A549 (cell line): ENCODE measurements around the gene MTCL1. TPM values are rescaled to one million over a fixed set of nuclear protein-coding genes. Genes with fewer than 3 reads are reported as not detected.
A peak's percentile ranks its signal among the peaks of the same experiment; 100 is the strongest.

ENCODE experiments used
- ATAC-seq, 2 experiments: fragments of 200-7000 bp in 1 of 2; fragments of >200 bp in 1 of 2; cut with Nextera tagmentation in 1 of 2; cut with Tn5 transposase in 1 of 2; 3 replicates each; pipeline versions ENCODE4 v1.8.0 to v1.9.1; 2018 to 2020; ENCODE audit warnings: mild to moderate bottlenecking in 1 of 2, moderate library complexity in 1 of 2
- CTCF ChIA-PET: fragments of 300-600 bp; sonication (Branson Sonifier 250); formaldehyde crosslinking; extraction: SDS; loops from one replicate; lab custom pipeline; 2021; ENCODE audit warnings: antibody characterized with exemption, inconsistent platforms; lab: Yijun Ruan, JAX
- POLR2A ChIA-PET: fragments of 350-600 bp; formaldehyde crosslinking; extraction: SDS; loops from one replicate; lab custom pipeline; 2021; ENCODE audit warnings: antibody characterized with exemption, inconsistent platforms; lab: Yijun Ruan, JAX
- DNase-seq, 2 experiments: peaks; one replicate each; pipeline versions ENCODE4 v3.0.0 to v3.0.0-alpha.2; 2011 to 2016; ENCODE audit warnings: low read depth in 1 of 2, low spot score in 1 of 2
- FAIRE-seq: peaks from 2 replicates; lab custom pipeline; 2011; peaks lifted over from hg19 to GRCh38; lab: Jason Lieb, UNC
- H3K27ac ChIP-seq, 2 experiments: fragments of >200 bp; sonication (Bioruptor Twin); formaldehyde crosslinking; 3 replicates each; pipeline ENCODE4 v1.5.1; 2016 to 2017
- H3K4me1 ChIP-seq: fragments of >200 bp; sonication (Bioruptor Twin); formaldehyde crosslinking; 3 replicates; pipeline ENCODE4 v1.6.1; 2016
- H3K4me2 ChIP-seq: fragments of >200 bp; sonication (Bioruptor Twin); formaldehyde crosslinking; 3 replicates; pipeline ENCODE4 v1.6.1; 2016
- H3K4me3 ChIP-seq: fragments of >200 bp; sonication (Bioruptor Twin); formaldehyde crosslinking; 3 replicates; pipeline ENCODE4 v1.5.1; 2016
- H3K9me3 ChIP-seq: fragments of >200 bp; sonication (Bioruptor Twin); formaldehyde crosslinking; 3 replicates; pipeline ENCODE4 v1.6.1; 2016
- CBX8 ChIP-seq: fragments of 200-600 bp; sonication (generic); IDR thresholded peaks from 2 replicates; pipeline ENCODE4 v1.6.1; 2016
- CHD2 ChIP-seq: fragments of 150-350 bp; IDR thresholded peaks from 2 replicates; pipeline ENCODE4 v1.6.1; 2014; ENCODE audit warnings: low read length; ENCODE audit not compliant: partially characterized antibody
- CHD4 ChIP-seq: fragments of 200-600 bp; sonication (generic); IDR thresholded peaks from 2 replicates; pipeline ENCODE4 v1.6.1; 2016; ENCODE audit warnings: antibody characterized with exemption, mild to moderate bottlenecking, borderline replicate concordance
- CTCF ChIP-seq: fragments of >200 bp; sonication (Bioruptor Twin); formaldehyde crosslinking; IDR thresholded peaks from 3 replicates; pipeline ENCODE4 v1.5.1; 2016
- EHF ChIP-seq: fragments of 250-450 bp; sonication (Bioruptor Pico); IDR thresholded peaks from 2 replicates; pipeline ENCODE4 v1.5.0; 2020; ENCODE audit warnings: mild to moderate bottlenecking
- EHMT2 ChIP-seq: fragments of 200-600 bp; sonication (generic); IDR thresholded peaks from 2 replicates; pipeline ENCODE4 v1.6.1; 2016; ENCODE audit warnings: antibody characterized with exemption, low read depth, mild to moderate bottlenecking, moderate library complexity
- EP300 ChIP-seq, 2 experiments: fragments of >200 bp; sonication (Bioruptor Twin); formaldehyde crosslinking; IDR thresholded peaks; 2 replicates in 1 of 2; 3 replicates in 1 of 2; pipeline ENCODE4 v1.6.1; 2016 to 2017
- FOSB ChIP-seq: fragments of 250-450 bp; sonication (Bioruptor Pico); IDR thresholded peaks from 2 replicates; pipeline ENCODE4 v1.5.0; 2020; ENCODE audit warnings: mild to moderate bottlenecking, moderate library complexity
- FOXS1 ChIP-seq: fragments of 250-450 bp; sonication (Bioruptor Pico); IDR thresholded peaks from 2 replicates; pipeline ENCODE4 v1.5.0; 2020; ENCODE audit warnings: mild to moderate bottlenecking, moderate library complexity
- HDAC2 ChIP-seq: fragments of 200-600 bp; sonication (generic); IDR thresholded peaks from 2 replicates; pipeline ENCODE4 v1.6.1; 2016
- HOXA7 ChIP-seq: fragments of 250-450 bp; sonication (Bioruptor Pico); IDR thresholded peaks from 2 replicates; pipeline ENCODE4 v1.5.0; 2020; ENCODE audit warnings: mild to moderate bottlenecking, moderate library complexity
- HOXB13 ChIP-seq: fragments of 250-450 bp; sonication (Bioruptor Pico); IDR thresholded peaks from 2 replicates; pipeline ENCODE4 v1.5.0; 2020; ENCODE audit warnings: low read depth, mild to moderate bottlenecking, moderate library complexity
- HOXB5 ChIP-seq: fragments of 250-450 bp; sonication (Bioruptor Pico); IDR thresholded peaks from 2 replicates; pipeline ENCODE4 v1.5.0; 2020; ENCODE audit warnings: mild to moderate bottlenecking, moderate library complexity
- KDM5A ChIP-seq: fragments of 200-600 bp; sonication (generic); IDR thresholded peaks from 2 replicates; pipeline ENCODE4 v1.6.1; 2016; ENCODE audit warnings: antibody characterized with exemption, mild to moderate bottlenecking
- NR3C1 ChIP-seq: fragments of >200 bp; sonication (Bioruptor Twin); formaldehyde crosslinking; IDR thresholded peaks from 3 replicates; pipeline ENCODE4 v1.6.1; 2017
- PBX3 ChIP-seq: IDR thresholded peaks from 2 replicates; pipeline ENCODE4 v1.6.1; 2012
- RAD21 ChIP-seq, 2 experiments: fragments of >200 bp in 1 of 2; sonication (Bioruptor Twin) in 1 of 2; formaldehyde crosslinking in 1 of 2; IDR thresholded peaks in 1 of 2; conservative IDR thresholded peaks in 1 of 2; 2 replicates in 1 of 2; 3 replicates in 1 of 2; pipeline ENCODE4 v1.6.1; 2012 to 2018; ENCODE audit warnings: inconsistent platforms in 1 of 2
- REST ChIP-seq: fragments of 200-600 bp; sonication (generic); IDR thresholded peaks from 2 replicates; pipeline ENCODE4 v1.6.1; 2016; ENCODE audit warnings: antibody characterized with exemption, mild to moderate bottlenecking, moderate library complexity
- SMC3 ChIP-seq: fragments of >200 bp; sonication (Bioruptor Twin); formaldehyde crosslinking; IDR thresholded peaks from 3 replicates; pipeline ENCODE4 v1.6.1; 2018; ENCODE audit warnings: inconsistent platforms
- SREBF2 ChIP-seq: fragments of 450-650 bp; IDR thresholded peaks from 2 replicates; pipeline ENCODE4 v1.6.1; 2014; ENCODE audit warnings: mild to moderate bottlenecking, moderate library complexity
- TFCP2L1 ChIP-seq: fragments of 250-450 bp; sonication (Bioruptor Pico); IDR thresholded peaks from 2 replicates; pipeline ENCODE4 v1.5.0; 2021; ENCODE audit warnings: mild to moderate bottlenecking
- USF2 ChIP-seq: fragments of 450-650 bp; IDR thresholded peaks from 2 replicates; pipeline ENCODE4 v1.6.1; 2014; ENCODE audit warnings: antibody characterized with exemption
- ZFP36 ChIP-seq: fragments of 450-650 bp; IDR thresholded peaks from 2 replicates; pipeline ENCODE4 v1.6.1; 2014; ENCODE audit warnings: borderline replicate concordance; ENCODE audit not compliant: partially characterized antibody
- ZNF302 ChIP-seq: fragments of 250-450 bp; sonication (Bioruptor Pico); IDR thresholded peaks from 2 replicates; pipeline ENCODE4 v1.9.0; 2021; ENCODE audit warnings: inconsistent platforms, mild to moderate bottlenecking, moderate library complexity
- ZSCAN20 ChIP-seq: fragments of 250-450 bp; sonication (Bioruptor Pico); IDR thresholded peaks from 2 replicates; pipeline ENCODE4 v1.8.0; 2022; ENCODE audit warnings: mild to moderate bottlenecking, moderate library complexity
- WGBS: methylation state at CpG from one replicate; pipeline ENCODE4 v1.1.6; 2017; ENCODE audit errors: missing lambda C conversion rate; 5-methylcytosine and 5-hydroxymethylcytosine counted together
- polyA plus RNA-seq, 4 experiments: library from polyadenylated mRNA; depleted of rRNA in 3 of 4; stranded (reverse); fragments of >200 nt; fragmentation: RNase III in 1 of 4; extraction: RNeasy Plus Mini Kit Qiagen cat#74134 plus additional on column Dnase treatment in 1 of 4; gene quantifications; 2 replicates in 3 of 4; 3 replicates in 1 of 4; pipeline ENCODE4 v1.2.3, GENCODE V29; 2011 to 2017

Gene MTCL1
- polyA plus RNA-seq, 2 of the 4 experiments (the other 2 are of a cell fraction) = 44.4 to 49.6 TPM

- TF ChIP-seq REST = no peak
- no peak for TF ChIP-seq SREBF2
- TF ChIP-seq FOSB = no peak
- no peak for TF ChIP-seq CHD2
- TF ChIP-seq NR3C1 = no peak
- no peak for TF ChIP-seq PBX3
- TF ChIP-seq CHD4 = no peak
Observed at GRCh38 chr18:8816220-8816619, 110.9 kb downstream of the MTCL1 start (continued).

- 64% methylated on average over 1 of the region's 1 CpG for WGBS
- DNase-seq (no peak), FAIRE-seq (no peak), ATAC-seq (no peak)
- Histone ChIP-seq H3K4me2 (no peak overlapping the region), H3K4me3 (no peak overlapping the region), H3K9me3 (no peaks in the 10 kb centered on the region), H3K27ac (peak overlapping the region in 1 of 2 experiments; percentile 46; a peak in 2 of 6 replicates), H3K4me1 (peaks cover 22% of the 10 kb centered on the region; the same call in 2 of the 3 replicates)
- ChIA-PET CTCF (interaction anchor here (1.0 to 1.9 kb wide), 4 partner anchors 9 to 171 kb away, joined by 3 to 5 read pairs (median 4); no protein-coding TSS in a partner anchor), POLR2A (interaction anchor here (0.6 kb wide), 1 partner anchor 42 kb away, joined by 6 read pairs; no protein-coding TSS in a partner anchor)
- no peak for TF ChIP-seq SREBF2
Observed at GRCh38 chr18:8816816-8817215, 111.5 kb downstream of the MTCL1 start.

GRCh38 chr18:8818982-8819381 lies 113.6 kb downstream of the MTCL1 start:
- Histone ChIP-seq H3K4me3 (no peak overlapping the region), H3K4me2 (no peak overlapping the region), H3K27ac (peak overlapping the region in 1 of 2 experiments; percentile 16; a peak in 1 of 6 replicates), H3K4me1 (peaks cover 10% of the 10 kb centered on the region; the same call in 1 of the 3 replicates), H3K9me3 (no peaks in the 10 kb centered on the region)
- ATAC-seq (no peak), DNase-seq (no peak), FAIRE-seq (no peak)
- CTCF ChIA-PET = no interaction called here
- 95% methylated on average over 14 of the region's 15 CpGs for WGBS
- TF ChIP-seq HOXB5 (no peak), KDM5A (no peak), SMC3 (no peak), USF2 (no peak), ZSCAN20 (CRISPR knock-in tag) (no peak), FOXS1 (no peak), NR3C1 (no peak), TFCP2L1 (CRISPR knock-in tag) (no peak), EP300 (IDR thresholded peaks at IDR 0.05) (no peak), EHF (CRISPR knock-in tag) (no peak), CBX8 (no peak), HDAC2 (no peak), EHMT2 (no peak), ZFP36 (no peak), HOXA7 (CRISPR knock-in tag) (no peak), CTCF (no peak), RAD21 (conservative IDR thresholded peaks at IDR 0.05 in 1 of 2, IDR thresholded peaks at IDR 0.05 in 1 of 2) (no peak), PBX3 (no peak), ZNF302 (CRISPR knock-in tag) (no peak), HOXB13 (no peak)
- POLR2A ChIA-PET = no interaction called here
